Measurements from ENCODE around the gene MYO1B. TPM values are rescaled to one million over a fixed set of nuclear protein-coding genes. Genes with fewer than 3 reads are reported as not detected.

The MYO1B gene
- total RNA-seq, 1 experiment from 2014 or later = 37.8 TPM

GRCh38 chr2:191215230-191215629 lies 30.0 kb upstream of the MYO1B start:
- POLR2A ChIA-PET (ENCODE audit: low non-redundant PET) = no interaction called here
- TF ChIP-seq, protein P1, sequence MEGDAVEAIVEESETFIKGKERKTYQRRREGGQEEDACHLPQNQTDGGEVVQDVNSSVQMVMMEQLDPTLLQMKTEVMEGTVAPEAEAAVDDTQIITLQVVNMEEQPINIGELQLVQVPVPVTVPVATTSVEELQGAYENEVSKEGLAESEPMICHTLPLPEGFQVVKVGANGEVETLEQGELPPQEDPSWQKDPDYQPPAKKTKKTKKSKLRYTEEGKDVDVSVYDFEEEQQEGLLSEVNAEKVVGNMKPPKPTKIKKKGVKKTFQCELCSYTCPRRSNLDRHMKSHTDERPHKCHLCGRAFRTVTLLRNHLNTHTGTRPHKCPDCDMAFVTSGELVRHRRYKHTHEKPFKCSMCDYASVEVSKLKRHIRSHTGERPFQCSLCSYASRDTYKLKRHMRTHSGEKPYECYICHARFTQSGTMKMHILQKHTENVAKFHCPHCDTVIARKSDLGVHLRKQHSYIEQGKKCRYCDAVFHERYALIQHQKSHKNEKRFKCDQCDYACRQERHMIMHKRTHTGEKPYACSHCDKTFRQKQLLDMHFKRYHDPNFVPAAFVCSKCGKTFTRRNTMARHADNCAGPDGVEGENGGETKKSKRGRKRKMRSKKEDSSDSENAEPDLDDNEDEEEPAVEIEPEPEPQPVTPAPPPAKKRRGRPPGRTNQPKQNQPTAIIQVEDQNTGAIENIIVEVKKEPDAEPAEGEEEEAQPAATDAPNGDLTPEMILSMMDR (conservative IDR thresholded peaks at IDR 0.05; ENCODE audit: low read depth, low read length) = no peak
- no peak for TF ChIP-seq EZH2 (IDR thresholded peaks at IDR 0.05; ENCODE audit: borderline replicate concordance, low read depth, low read length, poor library complexity, severe bottlenecking)
- no peaks in the 10 kb centered on the region for H3K27me3 ChIP-seq (replicated peaks; ENCODE audit: insufficient read depth, low read depth, low read length, poor library complexity)
- no peak overlapping the region for H3K27ac ChIP-seq (ENCODE audit: low read depth, low read length, poor library complexity, severe bottlenecking)
- H3K36me3 ChIP-seq (ENCODE audit: insufficient read depth, low read length, poor library complexity, severe bottlenecking) = no peaks in the 10 kb centered on the region
- CTCF ChIA-PET = no interaction called here
- BruUV-seq (replicated peaks) = no TSS peak
- H3K4me3 ChIP-seq (ENCODE audit: low read depth, low read length, poor library complexity, severe bottlenecking) = no peak overlapping the region
- no peaks in the 10 kb centered on the region for H3K9me3 ChIP-seq (ENCODE audit: low read depth, low read length, poor library complexity, severe bottlenecking)
- no peaks in the 10 kb centered on the region for H3K4me1 ChIP-seq (ENCODE audit: insufficient read depth, low read length, poor library complexity, severe bottlenecking)
- no peak for DNase-seq (ENCODE audit: low spot score)
- intact Hi-C loops (cut with micrococcal nuclease; ENCODE audit: unreplicated experiment) = no loop called here

GRCh38 chr2:191215666-191216065 lies 29.5 kb upstream of the MYO1B start:
- Histone ChIP-seq H3K36me3 (ENCODE audit: insufficient read depth, low read length, poor library complexity, severe bottlenecking) (no peaks in the 10 kb centered on the region), H3K27me3 (replicated peaks; ENCODE audit: insufficient read depth, low read depth, low read length, poor library complexity) (no peaks in the 10 kb centered on the region), H3K4me1 (ENCODE audit: insufficient read depth, low read length, poor library complexity, severe bottlenecking) (no peaks in the 10 kb centered on the region), H3K27ac (ENCODE audit: low read depth, low read length, poor library complexity, severe bottlenecking) (no peak overlapping the region), H3K9me3 (ENCODE audit: low read depth, low read length, poor library complexity, severe bottlenecking) (no peaks in the 10 kb centered on the region), H3K4me3 (ENCODE audit: low read depth, low read length, poor library complexity, severe bottlenecking) (no peak overlapping the region)
- ChIA-PET POLR2A (ENCODE audit: low non-redundant PET) (no interaction called here), CTCF (no interaction called here)
- TF ChIP-seq, protein P1 (conservative IDR thresholded peaks at IDR 0.05; ENCODE audit: low read depth, low read length) = no peak
- no peak for TF ChIP-seq EZH2 (IDR thresholded peaks at IDR 0.05; ENCODE audit: borderline replicate concordance, low read depth, low read length, poor library complexity, severe bottlenecking)
- BruUV-seq (replicated peaks) = no TSS peak
- no peak for DNase-seq (ENCODE audit: low spot score)
- intact Hi-C loops (cut with micrococcal nuclease; ENCODE audit: unreplicated experiment) = no loop called here

DNA sequence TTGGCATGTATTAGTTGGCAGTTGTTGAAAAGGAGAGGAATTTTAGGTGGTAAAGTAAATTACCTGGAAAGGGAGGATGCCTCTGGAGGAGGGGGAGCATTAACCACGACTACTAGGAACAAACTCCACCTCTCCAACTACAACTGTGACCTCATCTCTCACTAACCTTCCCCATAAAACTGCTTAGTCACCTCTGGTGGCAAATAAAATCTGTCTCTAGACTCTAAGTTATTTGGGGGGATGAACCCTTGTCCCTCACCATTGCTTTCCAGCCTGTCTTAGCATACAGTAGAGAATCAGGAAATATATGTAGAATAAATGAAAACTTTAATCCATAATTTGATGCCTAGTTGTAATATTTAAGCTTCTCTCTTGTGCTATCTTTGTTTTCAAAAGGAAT lies 27.6 kb upstream of the MYO1B start:
- TF ChIP-seq, protein P1 (conservative IDR thresholded peaks at IDR 0.05; ENCODE audit: low read depth, low read length) = no peak
- H3K4me3 ChIP-seq (ENCODE audit: low read depth, low read length, poor library complexity, severe bottlenecking) = no peak overlapping the region
- no TSS peak for BruUV-seq (replicated peaks)
- peak; percentile 23 for DNase-seq (ENCODE audit: low spot score)
- H3K27me3 ChIP-seq (replicated peaks; ENCODE audit: insufficient read depth, low read depth, low read length, poor library complexity) = no peaks in the 10 kb centered on the region
- H3K27ac ChIP-seq (ENCODE audit: low read depth, low read length, poor library complexity, severe bottlenecking) = no peak overlapping the region
- intact Hi-C loops (cut with micrococcal nuclease; ENCODE audit: unreplicated experiment) = no loop called here
- ChIA-PET CTCF (interaction anchor here (0.6 to 1.9 kb wide), 6 partner anchors 12 to 303 kb away, joined by 3 to 12 read pairs (median 3); no protein-coding TSS in a partner anchor), POLR2A (ENCODE audit: low non-redundant PET) (no interaction called here)
- no peaks in the 10 kb centered on the region for H3K9me3 ChIP-seq (ENCODE audit: low read depth, low read length, poor library complexity, severe bottlenecking)
- no peaks in the 10 kb centered on the region for H3K36me3 ChIP-seq (ENCODE audit: insufficient read depth, low read length, poor library complexity, severe bottlenecking)
- no peaks in the 10 kb centered on the region for H3K4me1 ChIP-seq (ENCODE audit: insufficient read depth, low read length, poor library complexity, severe bottlenecking)

Data from A673 (cell line).